GM12892 (cell line): ENCODE data around the gene AFF3.

Experiments
- DNase-seq: peaks from one replicate; pipeline ENCODE4 v3.0.0; 2011; ENCODE audit not compliant: insufficient read length
- FAIRE-seq: peaks from 2 replicates; lab custom pipeline; 2011; peaks lifted over from hg19 to GRCh38; lab: Jason Lieb, UNC
- POLR2A ChIP-seq: IDR thresholded peaks from 2 replicates; pipeline ENCODE4 v1.6.1; 2011; ENCODE audit warnings: low read depth, low read length, control low read depth
- POLR2AphosphoS5 ChIP-seq: IDR thresholded peaks from 2 replicates; pipeline ENCODE4 v1.6.1; 2011; ENCODE audit warnings: low read depth, low read length, control low read depth
- TAF1 ChIP-seq: IDR thresholded peaks from 2 replicates; pipeline ENCODE4 v1.6.1; 2011; ENCODE audit warnings: low read depth, mild to moderate bottlenecking, control low read depth, low read length, borderline replicate concordance

Gene AFF3

GRCh38 chr2:99659874-99660273 is 482.5 kb downstream of the AFF3 start:
- FAIRE-seq (no peak), DNase-seq (no peak)
- no peak for TF ChIP-seq POLR2A
- no peak for TF ChIP-seq POLR2AphosphoS5
- no peak for TF ChIP-seq TAF1

GRCh38 chr2:99657691-99658258 is 484.6 kb downstream of the AFF3 start:
- FAIRE-seq = no peak
- DNase-seq = no peak
- no peak for TF ChIP-seq POLR2A
- no peak for TF ChIP-seq TAF1
- TF ChIP-seq POLR2AphosphoS5 = no peak

- DNase-seq (no peak), FAIRE-seq (no peak)
- no peak for TF ChIP-seq POLR2AphosphoS5
- no peak for TF ChIP-seq TAF1
- TF ChIP-seq POLR2A = no peak
Measured at GRCh38 chr2:99656994-99657393, 485.4 kb downstream of the AFF3 start.

GRCh38 chr2:99653433-99653832 is 489.0 kb downstream of the AFF3 start:
- TF ChIP-seq TAF1 = no peak
- no peak for TF ChIP-seq POLR2AphosphoS5
- TF ChIP-seq POLR2A = no peak
- FAIRE-seq = no peak
- no peak for DNase-seq

- FAIRE-seq (no peak), DNase-seq (no peak)
- TF ChIP-seq TAF1 = no peak
- TF ChIP-seq POLR2AphosphoS5 = no peak
- no peak for TF ChIP-seq POLR2A
Measured at GRCh38 chr2:99652862-99653261, 489.5 kb downstream of the AFF3 start.

- DNase-seq (no peak), FAIRE-seq (no peak)
- TF ChIP-seq POLR2A (no peak), TAF1 (no peak), POLR2AphosphoS5 (no peak)
Measured at GRCh38 chr2:99651930-99652670, 490.3 kb downstream of the AFF3 start.

GRCh38 chr2:99648906-99649789 is 493.2 kb downstream of the AFF3 start:
- DNase-seq = no peak
- TF ChIP-seq TAF1 = no peak
- no peak for TF ChIP-seq POLR2A
- TF ChIP-seq POLR2AphosphoS5 = no peak
- FAIRE-seq = no peak

- DNase-seq = no peak
Measured at GRCh38 chr2:99648178-99648844, 494.1 kb downstream of the AFF3 start.

GRCh38 chr2:99645960-99646359 is 496.4 kb downstream of the AFF3 start:
- TF ChIP-seq POLR2AphosphoS5 (no peak), POLR2A (no peak), TAF1 (no peak)
- DNase-seq (no peak), FAIRE-seq (no peak)

More at GRCh38 chr2:99648178-99648844, 494.1 kb downstream of the AFF3 start:
- no peak for TF ChIP-seq POLR2A
- TF ChIP-seq POLR2AphosphoS5 = no peak
- no peak for TF ChIP-seq TAF1
- no peak for FAIRE-seq

GRCh38 chr2:99644419-99644787 is 498.0 kb downstream of the AFF3 start:
- TF ChIP-seq POLR2A (no peak), POLR2AphosphoS5 (no peak), TAF1 (no peak)
- DNase-seq (no peak), FAIRE-seq (no peak)
